ENCODE data around the gene ATP5PO.

The ATP5PO gene

DNA sequence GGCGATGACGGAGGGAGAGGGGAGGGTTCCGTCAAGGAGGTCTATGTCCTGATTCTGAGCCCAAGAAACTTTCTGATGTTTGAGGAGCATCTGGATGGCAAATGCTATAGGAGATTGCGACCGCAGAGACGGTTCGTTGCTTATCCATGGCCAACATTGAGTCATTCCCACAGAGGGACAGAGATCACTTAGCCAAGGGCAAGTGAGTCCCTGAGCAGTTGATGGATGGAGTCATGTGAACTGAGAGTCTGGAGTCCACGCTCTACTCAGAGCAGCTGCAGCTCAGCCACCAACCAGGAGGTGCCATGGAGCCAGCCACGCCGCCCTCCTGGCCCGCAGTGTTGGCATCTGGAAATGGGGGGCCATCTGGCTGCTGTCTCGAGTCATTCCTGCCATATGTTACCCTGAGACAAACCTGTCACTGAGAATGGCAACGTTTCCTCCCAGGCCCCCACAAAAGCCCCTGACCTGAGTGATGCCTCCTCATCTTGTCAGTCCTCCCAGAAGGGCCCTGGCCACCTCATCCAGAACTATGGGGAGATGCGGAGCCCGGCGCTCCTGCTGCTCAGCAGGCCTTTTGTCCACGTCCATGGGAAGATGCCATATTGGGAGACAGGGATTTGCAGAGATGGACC lies 58.6 kb downstream of the ATP5PO start:
- TF ChIP-seq, protein P1, sequence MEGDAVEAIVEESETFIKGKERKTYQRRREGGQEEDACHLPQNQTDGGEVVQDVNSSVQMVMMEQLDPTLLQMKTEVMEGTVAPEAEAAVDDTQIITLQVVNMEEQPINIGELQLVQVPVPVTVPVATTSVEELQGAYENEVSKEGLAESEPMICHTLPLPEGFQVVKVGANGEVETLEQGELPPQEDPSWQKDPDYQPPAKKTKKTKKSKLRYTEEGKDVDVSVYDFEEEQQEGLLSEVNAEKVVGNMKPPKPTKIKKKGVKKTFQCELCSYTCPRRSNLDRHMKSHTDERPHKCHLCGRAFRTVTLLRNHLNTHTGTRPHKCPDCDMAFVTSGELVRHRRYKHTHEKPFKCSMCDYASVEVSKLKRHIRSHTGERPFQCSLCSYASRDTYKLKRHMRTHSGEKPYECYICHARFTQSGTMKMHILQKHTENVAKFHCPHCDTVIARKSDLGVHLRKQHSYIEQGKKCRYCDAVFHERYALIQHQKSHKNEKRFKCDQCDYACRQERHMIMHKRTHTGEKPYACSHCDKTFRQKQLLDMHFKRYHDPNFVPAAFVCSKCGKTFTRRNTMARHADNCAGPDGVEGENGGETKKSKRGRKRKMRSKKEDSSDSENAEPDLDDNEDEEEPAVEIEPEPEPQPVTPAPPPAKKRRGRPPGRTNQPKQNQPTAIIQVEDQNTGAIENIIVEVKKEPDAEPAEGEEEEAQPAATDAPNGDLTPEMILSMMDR (conservative IDR thresholded peaks at IDR 0.05; ENCODE audit: low read depth, low read length), result no peak
- no peak for DNase-seq (ENCODE audit: low read depth)
- H3K4me3 ChIP-seq (ENCODE audit: low read depth, low read length), result no peak overlapping the region

DNA sequence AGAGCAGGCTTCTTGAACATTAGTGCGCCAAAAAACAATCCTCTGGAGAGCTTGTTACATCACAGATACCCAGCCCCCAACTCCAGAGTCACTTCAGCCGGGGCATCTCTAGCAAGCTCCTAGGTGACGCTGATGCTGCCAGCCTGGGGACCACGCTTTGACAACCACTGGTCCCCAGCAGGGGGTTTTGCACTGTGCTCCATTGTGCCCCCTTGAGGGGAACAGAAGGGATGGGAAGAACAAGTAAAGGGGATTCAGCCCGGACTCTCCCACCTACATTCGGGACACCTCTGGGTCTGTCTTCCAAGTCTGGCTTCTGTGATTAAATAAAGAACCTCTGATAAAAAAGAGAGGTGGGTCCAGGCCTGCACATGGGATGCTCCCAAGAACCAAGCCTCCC lies 60.4 kb downstream of the ATP5PO start:
- TF ChIP-seq, protein P1 (conservative IDR thresholded peaks at IDR 0.05; ENCODE audit: low read depth, low read length), result peak; percentile 31
- DNase-seq (ENCODE audit: low read depth), result no peak
- no peak overlapping the region for H3K4me3 ChIP-seq (ENCODE audit: low read depth, low read length)

DNA sequence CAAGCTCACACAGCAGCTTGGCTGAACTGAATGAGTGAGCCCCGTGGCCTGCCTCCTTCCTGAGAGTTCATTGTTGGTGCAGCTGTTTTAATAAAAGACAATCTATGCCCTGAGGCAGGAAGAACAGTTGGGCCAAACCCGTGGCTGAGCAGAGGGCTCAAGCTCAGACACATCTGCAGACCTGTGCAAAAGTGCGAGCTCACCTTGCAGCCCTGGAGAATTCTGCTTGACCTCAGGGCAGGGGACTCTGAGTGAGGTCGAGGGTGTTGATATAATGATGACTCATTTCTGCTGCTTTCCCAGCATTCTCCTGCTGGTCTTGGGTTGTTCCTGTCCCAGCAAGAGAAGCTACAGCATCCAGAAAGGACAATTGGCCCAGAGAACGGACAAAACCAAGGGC lies 61.0 kb downstream of the ATP5PO start:
- no peak overlapping the region for H3K4me3 ChIP-seq (ENCODE audit: low read depth, low read length)
- TF ChIP-seq, protein P1 (conservative IDR thresholded peaks at IDR 0.05; ENCODE audit: low read depth, low read length), result no peak
- peak; percentile 32 for DNase-seq (ENCODE audit: low read depth)

Measured in choroid plexus epithelial cell (primary cell).